ENCODE data around the gene SKAP1. TPM values are rescaled to one million over a fixed set of nuclear protein-coding genes. Genes with fewer than 3 reads are reported as not detected.

The SKAP1 gene
- total RNA-seq, 1 experiment from 2014 or later, result not detected

DNA sequence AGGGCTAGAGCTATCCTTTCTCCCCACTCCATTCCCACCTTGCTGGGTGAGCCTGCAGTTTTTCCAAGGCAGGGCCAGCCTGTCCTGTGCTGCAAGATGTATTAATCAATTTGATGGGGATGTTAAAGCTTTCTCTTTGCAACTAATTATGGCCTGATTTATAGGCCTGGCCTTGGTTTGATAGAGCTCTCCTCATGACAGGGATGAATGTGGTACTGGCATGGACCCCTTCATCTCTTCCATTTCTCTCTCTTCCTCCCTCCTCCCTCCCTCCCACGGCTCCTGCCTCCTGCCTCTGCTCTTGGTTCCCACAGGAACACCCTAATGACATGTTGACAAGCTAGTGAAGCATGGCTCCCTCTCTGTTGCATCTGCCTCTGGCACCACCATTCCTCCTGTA, 47.2 kb upstream of the SKAP1 start:
- Mint-ChIP-seq H3K27ac (ENCODE audit: low read depth, unreplicated experiment) (no peak overlapping the region), H3K9me3 (ENCODE audit: unreplicated experiment) (no peaks in the 10 kb centered on the region), H3K4me1 (ENCODE audit: insufficient read depth, unreplicated experiment) (peaks cover 13% of the 10 kb centered on the region), H3K4me3 (ENCODE audit: unreplicated experiment) (no peak overlapping the region), H3K27me3 (ENCODE audit: insufficient read depth, unreplicated experiment) (no peaks in the 10 kb centered on the region), H3K36me3 (ENCODE audit: insufficient read depth, unreplicated experiment) (no peaks in the 10 kb centered on the region)
- DNase-seq (ENCODE audit: unreplicated experiment), result no peak
- intact Hi-C loops (cut with micrococcal nuclease), result no loop called here
- POLR2A ChIA-PET, result no interaction called here
- TF ChIP-seq, protein P1, sequence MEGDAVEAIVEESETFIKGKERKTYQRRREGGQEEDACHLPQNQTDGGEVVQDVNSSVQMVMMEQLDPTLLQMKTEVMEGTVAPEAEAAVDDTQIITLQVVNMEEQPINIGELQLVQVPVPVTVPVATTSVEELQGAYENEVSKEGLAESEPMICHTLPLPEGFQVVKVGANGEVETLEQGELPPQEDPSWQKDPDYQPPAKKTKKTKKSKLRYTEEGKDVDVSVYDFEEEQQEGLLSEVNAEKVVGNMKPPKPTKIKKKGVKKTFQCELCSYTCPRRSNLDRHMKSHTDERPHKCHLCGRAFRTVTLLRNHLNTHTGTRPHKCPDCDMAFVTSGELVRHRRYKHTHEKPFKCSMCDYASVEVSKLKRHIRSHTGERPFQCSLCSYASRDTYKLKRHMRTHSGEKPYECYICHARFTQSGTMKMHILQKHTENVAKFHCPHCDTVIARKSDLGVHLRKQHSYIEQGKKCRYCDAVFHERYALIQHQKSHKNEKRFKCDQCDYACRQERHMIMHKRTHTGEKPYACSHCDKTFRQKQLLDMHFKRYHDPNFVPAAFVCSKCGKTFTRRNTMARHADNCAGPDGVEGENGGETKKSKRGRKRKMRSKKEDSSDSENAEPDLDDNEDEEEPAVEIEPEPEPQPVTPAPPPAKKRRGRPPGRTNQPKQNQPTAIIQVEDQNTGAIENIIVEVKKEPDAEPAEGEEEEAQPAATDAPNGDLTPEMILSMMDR (IDR thresholded peaks at IDR 0.05; ENCODE audit: unreplicated experiment), result no peak
- CTCF ChIA-PET, result interaction anchor here (0.7 to 1.2 kb wide), 3 partner anchors 10 to 112 kb away, joined by 3 to 4 read pairs (median 3); no protein-coding TSS in a partner anchor
- no TSS peak for BruUV-seq (replicated peaks)

DNA sequence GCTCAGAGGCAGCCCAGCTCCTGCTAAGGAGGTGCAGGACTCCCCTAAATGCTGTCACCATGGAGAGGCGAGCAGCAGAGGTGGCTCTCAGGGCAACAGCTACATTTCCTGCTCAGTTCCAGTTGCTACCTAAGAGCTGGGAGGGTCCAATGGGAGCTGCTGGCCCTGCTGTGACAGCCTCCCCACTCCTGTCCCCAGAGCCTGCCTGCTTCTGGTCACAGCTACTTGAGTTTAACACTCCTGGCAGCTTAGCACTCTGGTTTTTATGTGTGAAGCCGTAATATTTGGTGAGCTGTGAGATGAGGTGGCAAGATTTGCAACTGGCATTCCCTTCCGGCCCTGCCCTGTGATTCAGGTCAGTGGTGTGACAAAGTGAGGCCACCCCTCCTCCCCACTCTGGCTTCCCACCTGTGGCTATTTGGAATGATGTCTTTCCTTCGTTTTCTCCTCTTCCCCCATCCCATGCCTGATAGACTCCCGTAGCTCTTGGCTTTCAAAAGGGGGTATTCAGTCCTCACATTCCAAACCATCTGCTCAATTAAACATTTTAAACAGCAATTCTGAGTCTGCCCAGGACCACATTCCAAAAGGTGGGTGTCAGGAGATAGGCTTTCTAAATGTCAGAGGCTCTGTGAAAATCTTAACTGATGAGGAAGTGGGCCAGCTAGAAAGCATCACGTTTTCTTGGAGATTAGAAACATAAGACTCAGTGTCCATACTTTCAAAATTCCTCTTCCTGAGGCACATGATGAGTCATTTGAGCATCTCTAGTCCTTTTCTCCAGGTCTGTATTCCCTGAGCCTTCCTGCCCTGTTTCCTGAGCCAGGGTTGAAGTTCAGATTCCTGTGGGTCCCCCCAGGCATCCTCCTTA, 42.6 kb upstream of the SKAP1 start:
- no peak overlapping the region for H3K4me3 Mint-ChIP-seq (ENCODE audit: unreplicated experiment)
- ChIA-PET CTCF (interaction anchor here (0.6 to 2.3 kb wide), 2 partner anchors 16 to 807 kb away, joined by 3 to 8 read pairs; no protein-coding TSS in a partner anchor), POLR2A (no interaction called here)
- no TSS peak for BruUV-seq (replicated peaks)
- DNase-seq (ENCODE audit: unreplicated experiment), result no peak
- no peaks in the 10 kb centered on the region for H3K9me3 Mint-ChIP-seq (ENCODE audit: unreplicated experiment)
- peaks cover 6% of the 10 kb centered on the region for H3K4me1 Mint-ChIP-seq (ENCODE audit: insufficient read depth, unreplicated experiment)
- TF ChIP-seq, protein P1 (IDR thresholded peaks at IDR 0.05; ENCODE audit: unreplicated experiment), result no peak
- no peaks in the 10 kb centered on the region for H3K27me3 Mint-ChIP-seq (ENCODE audit: insufficient read depth, unreplicated experiment)
- no peaks in the 10 kb centered on the region for H3K36me3 Mint-ChIP-seq (ENCODE audit: insufficient read depth, unreplicated experiment)
- intact Hi-C loops (cut with micrococcal nuclease), result no loop called here
- H3K27ac Mint-ChIP-seq (ENCODE audit: low read depth, unreplicated experiment), result peak overlapping the region; percentile 33

DNA sequence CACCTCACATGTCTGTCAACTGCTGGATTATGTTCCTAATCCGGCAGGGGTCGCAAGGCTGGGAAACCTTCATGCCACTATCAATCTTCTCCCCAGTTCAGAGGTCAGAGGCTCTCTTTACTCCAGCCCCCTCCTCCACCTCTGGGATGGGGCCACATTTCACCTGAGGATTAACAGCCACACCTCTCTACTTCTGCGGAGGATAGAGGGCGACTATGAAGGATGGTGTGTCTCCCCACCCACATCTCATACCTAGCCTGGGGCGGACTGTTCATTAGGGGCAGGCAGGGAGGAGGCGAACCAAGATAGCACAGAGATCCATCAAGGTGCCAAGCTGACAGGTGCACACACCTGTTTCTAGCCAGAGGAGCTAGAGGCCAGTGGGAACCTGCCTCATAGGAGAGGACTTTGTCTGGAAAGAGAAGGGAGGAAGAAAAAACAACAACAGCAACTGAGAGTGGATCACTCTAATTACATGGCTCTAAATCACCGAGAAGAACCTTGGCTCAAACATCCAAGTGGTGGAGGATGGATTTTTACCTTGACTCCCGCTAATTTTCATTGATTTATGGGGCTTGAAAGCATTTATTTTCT, 41.9 kb upstream of the SKAP1 start:
- Mint-ChIP-seq H3K36me3 (ENCODE audit: insufficient read depth, unreplicated experiment) (no peaks in the 10 kb centered on the region), H3K4me3 (ENCODE audit: unreplicated experiment) (no peak overlapping the region), H3K27ac (ENCODE audit: low read depth, unreplicated experiment) (no peak overlapping the region), H3K4me1 (ENCODE audit: insufficient read depth, unreplicated experiment) (peaks cover 6% of the 10 kb centered on the region), H3K27me3 (ENCODE audit: insufficient read depth, unreplicated experiment) (no peaks in the 10 kb centered on the region), H3K9me3 (ENCODE audit: unreplicated experiment) (no peaks in the 10 kb centered on the region)
- ChIA-PET POLR2A (no interaction called here), CTCF (interaction anchor here (0.6 to 2.3 kb wide), 2 partner anchors 15 to 807 kb away, joined by 3 to 8 read pairs; no protein-coding TSS in a partner anchor)
- TF ChIP-seq, protein P1 (IDR thresholded peaks at IDR 0.05; ENCODE audit: unreplicated experiment), result no peak
- BruUV-seq (replicated peaks), result no TSS peak
- intact Hi-C loops (cut with micrococcal nuclease), result no loop called here
- DNase-seq (ENCODE audit: unreplicated experiment), result no peak

DNA sequence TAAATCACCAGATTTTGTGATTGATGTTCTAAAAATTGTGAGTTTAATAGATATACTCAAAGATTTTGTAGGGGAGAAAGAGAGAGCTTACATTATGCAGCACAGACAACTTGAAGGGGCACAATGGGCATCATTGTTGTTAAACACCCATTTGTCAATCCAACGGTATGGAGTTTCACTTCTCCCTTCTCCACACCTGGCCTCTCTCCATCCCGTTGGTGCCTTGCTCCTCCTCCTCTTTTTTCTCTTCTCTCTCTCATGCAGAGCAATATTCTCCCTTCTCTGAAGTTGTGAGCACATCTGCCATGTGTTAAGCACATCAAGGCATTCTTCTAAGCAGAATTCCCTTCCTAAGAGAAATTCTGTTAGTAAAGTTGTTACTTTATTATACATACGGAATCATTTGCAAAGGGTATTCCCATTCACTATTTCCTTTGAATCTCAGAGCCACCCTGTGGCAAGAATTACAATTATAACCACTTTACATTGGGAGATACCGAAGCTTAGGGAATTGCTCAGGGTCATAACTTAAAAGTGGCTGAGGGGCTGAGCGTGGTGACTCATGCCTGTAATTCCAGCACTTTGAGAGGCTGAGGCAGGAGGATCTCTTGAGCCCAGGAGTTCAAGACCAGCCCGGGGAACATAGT, 40.5 kb upstream of the SKAP1 start:
- Mint-ChIP-seq H3K9me3 (ENCODE audit: unreplicated experiment) (no peaks in the 10 kb centered on the region), H3K36me3 (ENCODE audit: insufficient read depth, unreplicated experiment) (no peaks in the 10 kb centered on the region), H3K4me1 (ENCODE audit: insufficient read depth, unreplicated experiment) (peaks cover 6% of the 10 kb centered on the region), H3K27me3 (ENCODE audit: insufficient read depth, unreplicated experiment) (no peaks in the 10 kb centered on the region), H3K4me3 (ENCODE audit: unreplicated experiment) (no peak overlapping the region), H3K27ac (ENCODE audit: low read depth, unreplicated experiment) (no peak overlapping the region)
- POLR2A ChIA-PET, result interaction anchor here (0.5 kb wide), 1 partner anchor 838 kb away, joined by 4 read pairs; no protein-coding TSS in a partner anchor
- TF ChIP-seq, protein P1 (IDR thresholded peaks at IDR 0.05; ENCODE audit: unreplicated experiment), result no peak
- CTCF ChIA-PET, result interaction anchor here (0.6 kb wide), 1 partner anchor 33 kb away, joined by 3 read pairs; no protein-coding TSS in a partner anchor
- no TSS peak for BruUV-seq (replicated peaks)
- intact Hi-C loops (cut with micrococcal nuclease), result no loop called here
- no peak for DNase-seq (ENCODE audit: unreplicated experiment)

All from MCF 10A (cell line).